ENCODE measurements around the gene USP7.

Gene USP7

GRCh38 chr16:8967132-8967821 lies 3.6 kb upstream of the USP7 start:
- Histone ChIP-seq H3K27me3 (replicated peaks; ENCODE audit: control insufficient read depth, insufficient read depth, low read length) (no peaks in the 10 kb centered on the region; the same call in 1 of the 2 replicates), H3K4me3 (replicated peaks; ENCODE audit: low read depth, low read length) (no peak overlapping the region), H3K36me3 (ENCODE audit: control insufficient read depth, insufficient read depth, low read length) (no peaks in the 10 kb centered on the region)
- no peak for DNase-seq (ENCODE audit: extremely low read depth, insufficient read length)
- TF ChIP-seq CTCF (IDR thresholded peaks at IDR 0.05; ENCODE audit: insufficient read depth, low read length, poor library complexity, severe bottlenecking), result no peak

- DNase-seq (ENCODE audit: extremely low read depth, insufficient read length), result no peak
- H3K4me3 ChIP-seq (replicated peaks; ENCODE audit: low read depth, low read length), result no peak overlapping the region
- no peak for TF ChIP-seq CTCF (IDR thresholded peaks at IDR 0.05; ENCODE audit: insufficient read depth, low read length, poor library complexity, severe bottlenecking)
- no peaks in the 10 kb centered on the region; the same call in 1 of the 2 replicates for H3K27me3 ChIP-seq (replicated peaks; ENCODE audit: control insufficient read depth, insufficient read depth, low read length)
- H3K36me3 ChIP-seq (ENCODE audit: control insufficient read depth, insufficient read depth, low read length), result no peaks in the 10 kb centered on the region
Observed at GRCh38 chr16:8966817-8967131, 3.1 kb upstream of the USP7 start.

- Histone ChIP-seq H3K27me3 (replicated peaks; ENCODE audit: control insufficient read depth, insufficient read depth, low read length) (no peaks in the 10 kb centered on the region), H3K36me3 (ENCODE audit: control insufficient read depth, insufficient read depth, low read length) (no peaks in the 10 kb centered on the region), H3K4me3 (replicated peaks; ENCODE audit: low read depth, low read length) (peak overlapping the region; percentile 70)
- no peak for DNase-seq (ENCODE audit: extremely low read depth, insufficient read length)
- TF ChIP-seq CTCF (IDR thresholded peaks at IDR 0.05; ENCODE audit: insufficient read depth, low read length, poor library complexity, severe bottlenecking), result no peak
Observed at GRCh38 chr16:8964462-8964861, 756 bp upstream of the USP7 start.

GRCh38 chr16:8963010-8963820 lies 491 bp downstream of the USP7 start:
- H3K4me3 ChIP-seq (replicated peaks; ENCODE audit: low read depth, low read length), result peak overlapping the region; percentile 86
- H3K36me3 ChIP-seq (ENCODE audit: control insufficient read depth, insufficient read depth, low read length), result no peaks in the 10 kb centered on the region; the same call in 1 of the 2 replicates
- no peak for TF ChIP-seq CTCF (IDR thresholded peaks at IDR 0.05; ENCODE audit: insufficient read depth, low read length, poor library complexity, severe bottlenecking)
- DNase-seq (ENCODE audit: extremely low read depth, insufficient read length), result no peak
- H3K27me3 ChIP-seq (replicated peaks; ENCODE audit: control insufficient read depth, insufficient read depth, low read length), result no peaks in the 10 kb centered on the region

GRCh38 chr16:8962393-8963009 lies 1.2 kb downstream of the USP7 start:
- Histone ChIP-seq H3K4me3 (replicated peaks; ENCODE audit: low read depth, low read length) (peak overlapping the region; percentile 86), H3K36me3 (ENCODE audit: control insufficient read depth, insufficient read depth, low read length) (no peaks in the 10 kb centered on the region; the same call in 1 of the 2 replicates), H3K27me3 (replicated peaks; ENCODE audit: control insufficient read depth, insufficient read depth, low read length) (no peaks in the 10 kb centered on the region)
- TF ChIP-seq CTCF (IDR thresholded peaks at IDR 0.05; ENCODE audit: insufficient read depth, low read length, poor library complexity, severe bottlenecking), result no peak
- DNase-seq (ENCODE audit: extremely low read depth, insufficient read length), result peak; percentile 76
